Esophagus squamous epithelium (tissue), 5 donors: ENCODE results near the gene MIPOL1. TPM values are rescaled to one million over a fixed set of nuclear protein-coding genes. Genes with fewer than 3 reads are reported as not detected.

ENCODE experiments used
- DNase-seq: peaks from one replicate; lab custom pipeline; 2025; lab: John Stamatoyannopoulos, UW
- H3K27ac ChIP-seq, 4 donors: fragments of 200-600 bp; sonication (generic); one replicate each; pipeline ENCODE4 v1.5.1; 2016 to 2019; ENCODE audit warnings: mild to moderate bottlenecking in 1 of 4
- H3K27me3 ChIP-seq, 4 donors: fragments of 200-600 bp; sonication (generic); 1 replicate in 3 of 4; 2 replicates in 1 of 4; pipeline versions ENCODE4 v1.5.1 to v1.6.0; 2017 to 2021; ENCODE audit warnings: antibody characterized with exemption in 1 of 4
- H3K36me3 ChIP-seq, 3 donors: fragments of 200-600 bp; sonication (generic); one replicate each; pipeline ENCODE4 v1.5.1; 2016 to 2019
- H3K4me1 ChIP-seq, 3 donors: fragments of 200-600 bp; sonication (generic); one replicate each; pipeline ENCODE4 v1.5.1; 2017 to 2019
- H3K4me3 ChIP-seq, 4 donors: fragments of 200-600 bp; sonication (generic); 1 replicate in 3 of 4; 2 replicates in 1 of 4; pipeline ENCODE4 v1.5.1; 2016 to 2019; ENCODE audit warnings: mild to moderate bottlenecking in 2 of 4, moderate library complexity in 1 of 4
- H3K9me3 ChIP-seq, 3 donors: fragments of 200-600 bp; sonication (generic); one replicate each; pipeline ENCODE4 v1.5.1; 2016 to 2019
- POLR2A ChIP-seq, 4 donors: fragments of 450-650 bp; IDR thresholded peaks; one replicate each; pipeline ENCODE4 v1.6.1; 2017; ENCODE audit warnings: antibody characterized with exemption in 4 of 4, mild to moderate bottlenecking in 4 of 4, moderate library complexity in 3 of 4
- WGBS, 2 donors: methylation state at CpG; one replicate each; pipeline ENCODE4 v1.1.5; 2018; 5-methylcytosine and 5-hydroxymethylcytosine counted together
- intact Hi-C: fragments of 100-400 bp; cut with DNase I; formaldehyde crosslinking; loops from one replicate; pipeline ENCODE4 v1.15.0; 2022
- total RNA-seq, 4 donors: library from RNA; depleted of rRNA; stranded (reverse); fragments of >200 nt; gene quantifications; one replicate each; pipeline ENCODE4 v1.1.0, GENCODE V29; 2016
- TF ChIP-seq, protein P1 (sequence below), 6 experiments: fragments of 450-650 bp in 4 of 6; fragments of 200-600 bp in 2 of 6; sonication (generic) in 2 of 6; IDR thresholded peaks; one replicate each; pipeline ENCODE4 v1.5.1; 2016 to 2019; ENCODE audit warnings: antibody characterized with exemption in 6 of 6, mild to moderate bottlenecking in 4 of 6, moderate library complexity in 4 of 6
- donor health status: DM: yes; HTN: yes; CAD: no.

The MIPOL1 gene
- total RNA-seq, 4 donors from 2014 or later, result 4.9 to 13.7 (median 7.1) TPM

- WGBS, 2 donors, result 75 to 89% methylated on average over 1 of the region's 1 CpG
- intact Hi-C loops, result no loop called here
Measured at GRCh38 chr14:37401093-37401492, 203.4 kb downstream of the MIPOL1 start.

DNA sequence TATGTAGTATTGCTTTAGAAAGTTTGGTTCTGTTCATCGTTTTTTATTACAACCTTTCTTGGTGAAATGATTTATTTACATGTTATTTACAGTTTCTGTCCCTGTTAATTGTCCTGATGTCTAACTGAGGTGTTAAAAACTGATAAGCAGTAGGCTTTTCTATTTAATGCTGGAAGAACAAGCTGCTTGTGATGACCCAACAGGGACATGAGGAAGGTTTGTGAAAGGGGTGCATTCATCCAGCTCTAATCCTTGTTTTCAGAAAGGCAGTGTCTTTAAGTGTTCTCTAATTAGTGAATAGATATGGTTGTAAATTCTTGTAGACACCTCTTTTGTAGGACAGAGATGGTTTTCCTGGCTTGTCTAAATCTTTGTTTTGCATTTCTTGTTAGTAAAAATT, 205.9 kb downstream of the MIPOL1 start:
- H3K27ac ChIP-seq, result no peak overlapping the region
- no peak for DNase-seq
- TF ChIP-seq, protein P1, sequence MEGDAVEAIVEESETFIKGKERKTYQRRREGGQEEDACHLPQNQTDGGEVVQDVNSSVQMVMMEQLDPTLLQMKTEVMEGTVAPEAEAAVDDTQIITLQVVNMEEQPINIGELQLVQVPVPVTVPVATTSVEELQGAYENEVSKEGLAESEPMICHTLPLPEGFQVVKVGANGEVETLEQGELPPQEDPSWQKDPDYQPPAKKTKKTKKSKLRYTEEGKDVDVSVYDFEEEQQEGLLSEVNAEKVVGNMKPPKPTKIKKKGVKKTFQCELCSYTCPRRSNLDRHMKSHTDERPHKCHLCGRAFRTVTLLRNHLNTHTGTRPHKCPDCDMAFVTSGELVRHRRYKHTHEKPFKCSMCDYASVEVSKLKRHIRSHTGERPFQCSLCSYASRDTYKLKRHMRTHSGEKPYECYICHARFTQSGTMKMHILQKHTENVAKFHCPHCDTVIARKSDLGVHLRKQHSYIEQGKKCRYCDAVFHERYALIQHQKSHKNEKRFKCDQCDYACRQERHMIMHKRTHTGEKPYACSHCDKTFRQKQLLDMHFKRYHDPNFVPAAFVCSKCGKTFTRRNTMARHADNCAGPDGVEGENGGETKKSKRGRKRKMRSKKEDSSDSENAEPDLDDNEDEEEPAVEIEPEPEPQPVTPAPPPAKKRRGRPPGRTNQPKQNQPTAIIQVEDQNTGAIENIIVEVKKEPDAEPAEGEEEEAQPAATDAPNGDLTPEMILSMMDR (IDR thresholded peaks at IDR 0.05), result no peak
- TF ChIP-seq POLR2A (IDR thresholded peaks at IDR 0.05), result no peak
- no peaks in the 10 kb centered on the region for H3K9me3 ChIP-seq
- 35 to 75% methylated on average over 1 of the region's 1 CpG for WGBS, 2 donors
- no peaks in the 10 kb centered on the region for H3K27me3 ChIP-seq
- H3K36me3 ChIP-seq, result no peaks in the 10 kb centered on the region
- H3K4me3 ChIP-seq, result no peak overlapping the region
- intact Hi-C loops, result no loop called here
- peaks cover 0 to 22% (median 0%) of the 10 kb centered on the region in 3 donors for H3K4me1 ChIP-seq

More at GRCh38 chr14:37401093-37401492, 203.4 kb downstream of the MIPOL1 start:
- peaks cover 0 to 20% (median 0%) of the 10 kb centered on the region in 3 donors for H3K4me1 ChIP-seq
- no peak for DNase-seq
- no peaks in the 10 kb centered on the region for H3K9me3 ChIP-seq
- no peak overlapping the region for H3K27ac ChIP-seq
- TF ChIP-seq POLR2A (IDR thresholded peaks at IDR 0.05), result no peak
- no peaks in the 10 kb centered on the region for H3K36me3 ChIP-seq
- H3K27me3 ChIP-seq, result no peaks in the 10 kb centered on the region
- H3K4me3 ChIP-seq, result no peak overlapping the region

DNA sequence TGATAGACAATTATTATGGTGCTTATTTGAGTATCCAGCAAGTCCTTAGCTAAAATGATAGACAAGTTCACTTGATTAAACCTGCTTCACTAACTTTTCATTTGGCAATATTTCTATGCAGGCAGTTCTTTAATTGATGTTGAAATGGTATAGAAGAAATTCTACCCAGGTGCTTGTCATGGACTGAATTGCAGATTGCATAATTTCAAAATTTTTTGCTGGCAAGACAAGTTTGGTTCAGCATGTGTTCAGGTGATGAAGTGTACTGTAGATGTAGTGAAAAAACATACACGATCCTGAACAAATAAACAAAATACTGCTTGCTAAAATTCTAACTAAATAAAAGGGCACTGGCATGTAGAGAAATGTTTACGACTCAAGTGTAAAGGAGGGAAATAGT, 208.4 kb downstream of the MIPOL1 start:
- Histone ChIP-seq H3K4me1 (peaks cover 0 to 22% (median 0%) of the 10 kb centered on the region in 3 donors), H3K27me3 (no peaks in the 10 kb centered on the region), H3K27ac (no peak overlapping the region), H3K9me3 (no peaks in the 10 kb centered on the region), H3K36me3 (no peaks in the 10 kb centered on the region), H3K4me3 (no peak overlapping the region)
- no peak for TF ChIP-seq POLR2A (IDR thresholded peaks at IDR 0.05)
- TF ChIP-seq, protein P1 (IDR thresholded peaks at IDR 0.05), result no peak
- 46 to 58% methylated on average over 2 of the region's 2 CpGs for WGBS, 2 donors
- intact Hi-C loops, result no loop called here
- DNase-seq, result no peak

DNA sequence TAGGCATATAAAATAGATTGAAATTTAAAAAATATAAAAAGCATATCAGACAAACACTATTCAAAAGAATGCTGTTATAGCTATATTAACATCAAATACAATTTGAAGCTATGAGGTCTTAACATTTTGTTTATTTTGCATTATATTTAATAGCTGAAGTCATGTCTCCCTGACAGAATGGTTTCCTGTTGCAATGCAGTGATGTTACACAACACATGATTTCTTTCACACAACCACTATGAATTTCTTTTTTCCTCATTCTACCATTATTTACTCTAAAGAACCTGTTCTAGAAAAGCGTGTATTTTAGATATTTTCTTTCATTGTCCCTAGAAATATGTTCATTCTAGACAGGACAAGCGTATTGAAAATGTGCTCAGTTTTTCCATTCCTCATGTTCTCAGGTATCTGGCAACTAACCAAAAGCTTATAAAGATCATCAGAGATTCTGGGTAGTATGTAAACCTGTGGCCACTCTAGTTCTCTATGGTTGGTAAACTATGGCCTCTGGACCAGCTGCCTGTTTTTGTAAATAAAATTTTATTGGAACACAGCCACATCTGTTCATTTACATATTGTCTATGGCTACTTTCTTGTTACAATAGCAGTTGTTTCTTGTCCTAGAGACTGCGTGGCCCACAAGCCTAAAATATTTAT, 213.5 kb downstream of the MIPOL1 start:
- no peaks in the 10 kb centered on the region for H3K36me3 ChIP-seq
- DNase-seq, result no peak
- peaks cover 0 to 1% (median 0%) of the 10 kb centered on the region in 3 donors for H3K4me1 ChIP-seq
- 81 to 84% methylated on average over 3 of the region's 3 CpGs for WGBS, 2 donors
- H3K27ac ChIP-seq, result no peak overlapping the region
- H3K9me3 ChIP-seq, result no peaks in the 10 kb centered on the region
- H3K4me3 ChIP-seq, result no peak overlapping the region
- intact Hi-C loops, result no loop called here
- no peaks in the 10 kb centered on the region for H3K27me3 ChIP-seq
- no peak for TF ChIP-seq POLR2A (IDR thresholded peaks at IDR 0.05)
- TF ChIP-seq, protein P1 (IDR thresholded peaks at IDR 0.05), result no peak

- intact Hi-C loops, result no loop called here
- TF ChIP-seq, protein P1 (IDR thresholded peaks at IDR 0.05), result no peak
- TF ChIP-seq POLR2A (IDR thresholded peaks at IDR 0.05), result no peak
- H3K27ac ChIP-seq, result no peak overlapping the region
- H3K9me3 ChIP-seq, result no peaks in the 10 kb centered on the region
- H3K27me3 ChIP-seq, result no peaks in the 10 kb centered on the region
- no peaks in the 10 kb centered on the region for H3K36me3 ChIP-seq
- no peak overlapping the region for H3K4me3 ChIP-seq
- no peak for DNase-seq
- 81 to 97% methylated on average over 1 of the region's 1 CpG for WGBS, 2 donors
- H3K4me1 ChIP-seq, result no peaks in the 10 kb centered on the region
Measured at GRCh38 chr14:37413050-37413449, 215.3 kb downstream of the MIPOL1 start.
